ENCODE results near the gene ZC3H4. TPM values are rescaled to one million over a fixed set of nuclear protein-coding genes. Genes with fewer than 3 reads are reported as not detected.

The ZC3H4 gene
- total RNA-seq, 1 experiment from 2014 or later = 94.4 TPM

DNA sequence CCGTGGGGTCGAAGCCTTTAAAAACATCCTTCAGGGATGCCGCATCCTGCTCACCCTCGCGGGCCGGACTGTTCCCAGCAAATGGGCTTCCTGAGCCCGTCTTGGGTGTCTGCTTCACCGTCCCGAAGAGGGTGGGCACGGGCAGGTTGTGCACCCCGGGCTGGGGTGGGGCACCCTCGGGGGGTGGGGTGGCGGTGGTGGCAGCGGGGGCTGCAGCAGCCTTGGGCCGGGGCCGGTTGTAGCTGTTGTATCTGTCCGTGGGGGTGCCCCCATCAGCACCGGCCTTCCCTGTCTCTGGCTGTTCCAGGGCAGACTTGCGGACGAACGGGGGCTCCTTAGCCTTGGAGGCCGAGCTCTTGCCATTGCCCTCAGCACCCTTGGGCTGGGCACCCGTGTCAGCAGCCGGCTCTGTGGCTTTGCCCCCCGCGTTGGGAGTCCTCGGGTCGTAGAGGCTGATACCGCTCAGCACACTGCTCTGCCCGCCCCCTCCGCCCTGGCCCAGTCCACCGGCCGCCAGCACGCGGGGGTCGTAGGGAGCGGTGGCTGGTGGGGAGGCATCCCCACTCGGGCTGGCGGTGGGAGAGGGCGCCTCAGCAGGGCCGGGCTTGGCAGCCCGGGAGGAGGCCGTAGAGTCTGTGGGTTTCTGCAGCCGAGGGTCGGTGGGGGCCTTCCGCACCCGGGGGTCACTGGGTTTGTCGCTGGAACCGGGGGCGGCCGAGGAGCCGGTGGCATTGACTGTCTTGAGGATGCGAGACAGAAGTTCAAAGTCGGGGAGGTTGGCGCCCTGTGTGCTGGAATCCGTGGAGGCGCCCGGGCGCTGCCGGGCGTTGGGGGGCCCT, 47.0 kb downstream of the ZC3H4 start:
- POLR2A ChIA-PET (ENCODE audit: low non-redundant PET) = no interaction called here
- H3K36me3 ChIP-seq (ENCODE audit: insufficient read depth, low read length, poor library complexity, severe bottlenecking) = peaks cover 60% of the 10 kb centered on the region
- no TSS peak for BruUV-seq (replicated peaks)

DNA sequence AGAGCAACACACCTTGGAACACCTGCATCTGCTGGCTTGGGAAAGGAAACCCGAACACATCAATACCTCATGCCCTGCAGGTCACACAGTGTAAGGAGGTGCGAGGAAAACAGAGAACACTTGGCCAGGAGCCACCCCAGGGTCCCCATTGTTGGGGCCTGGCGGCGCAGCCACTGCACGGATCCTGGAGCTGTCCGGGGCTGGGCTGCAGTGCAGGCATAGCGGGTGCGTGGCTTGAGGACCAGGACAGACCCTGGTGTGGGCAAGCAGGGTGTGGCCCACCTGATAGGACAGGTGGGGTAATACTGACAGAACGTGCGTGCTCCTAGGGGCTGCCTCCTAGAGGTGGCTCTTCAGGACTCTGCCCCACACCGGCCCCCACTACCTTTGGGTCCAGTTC, 48.3 kb downstream of the ZC3H4 start:
- Histone ChIP-seq H3K9me3 (ENCODE audit: low read depth, low read length, poor library complexity, severe bottlenecking) (no peaks in the 10 kb centered on the region), H3K4me1 (ENCODE audit: insufficient read depth, low read length, poor library complexity, severe bottlenecking) (no peaks in the 10 kb centered on the region), H3K27me3 (replicated peaks; ENCODE audit: insufficient read depth, low read depth, low read length, poor library complexity) (no peaks in the 10 kb centered on the region), H3K4me3 (ENCODE audit: low read depth, low read length, poor library complexity, severe bottlenecking) (no peak overlapping the region), H3K27ac (ENCODE audit: low read depth, low read length, poor library complexity, severe bottlenecking) (no peak overlapping the region), H3K36me3 (ENCODE audit: insufficient read depth, low read length, poor library complexity, severe bottlenecking) (peaks cover 47% of the 10 kb centered on the region)
- intact Hi-C loops (cut with micrococcal nuclease; ENCODE audit: unreplicated experiment) = no loop called here
- no TSS peak for BruUV-seq (replicated peaks)
- ChIA-PET POLR2A (ENCODE audit: low non-redundant PET) (no interaction called here), CTCF (no interaction called here)
- DNase-seq (ENCODE audit: low spot score) = no peak
- TF ChIP-seq, protein P1, sequence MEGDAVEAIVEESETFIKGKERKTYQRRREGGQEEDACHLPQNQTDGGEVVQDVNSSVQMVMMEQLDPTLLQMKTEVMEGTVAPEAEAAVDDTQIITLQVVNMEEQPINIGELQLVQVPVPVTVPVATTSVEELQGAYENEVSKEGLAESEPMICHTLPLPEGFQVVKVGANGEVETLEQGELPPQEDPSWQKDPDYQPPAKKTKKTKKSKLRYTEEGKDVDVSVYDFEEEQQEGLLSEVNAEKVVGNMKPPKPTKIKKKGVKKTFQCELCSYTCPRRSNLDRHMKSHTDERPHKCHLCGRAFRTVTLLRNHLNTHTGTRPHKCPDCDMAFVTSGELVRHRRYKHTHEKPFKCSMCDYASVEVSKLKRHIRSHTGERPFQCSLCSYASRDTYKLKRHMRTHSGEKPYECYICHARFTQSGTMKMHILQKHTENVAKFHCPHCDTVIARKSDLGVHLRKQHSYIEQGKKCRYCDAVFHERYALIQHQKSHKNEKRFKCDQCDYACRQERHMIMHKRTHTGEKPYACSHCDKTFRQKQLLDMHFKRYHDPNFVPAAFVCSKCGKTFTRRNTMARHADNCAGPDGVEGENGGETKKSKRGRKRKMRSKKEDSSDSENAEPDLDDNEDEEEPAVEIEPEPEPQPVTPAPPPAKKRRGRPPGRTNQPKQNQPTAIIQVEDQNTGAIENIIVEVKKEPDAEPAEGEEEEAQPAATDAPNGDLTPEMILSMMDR (conservative IDR thresholded peaks at IDR 0.05; ENCODE audit: low read depth, low read length) = no peak
- TF ChIP-seq EZH2 (IDR thresholded peaks at IDR 0.05; ENCODE audit: borderline replicate concordance, low read depth, low read length, poor library complexity, severe bottlenecking) = no peak

More for the DNA sequence above, 47.0 kb downstream of the ZC3H4 start:
- Histone ChIP-seq H3K9me3 (ENCODE audit: low read depth, low read length, poor library complexity, severe bottlenecking) (no peaks in the 10 kb centered on the region), H3K4me1 (ENCODE audit: insufficient read depth, low read length, poor library complexity, severe bottlenecking) (no peaks in the 10 kb centered on the region), H3K27ac (ENCODE audit: low read depth, low read length, poor library complexity, severe bottlenecking) (no peak overlapping the region), H3K4me3 (ENCODE audit: low read depth, low read length, poor library complexity, severe bottlenecking) (no peak overlapping the region), H3K27me3 (replicated peaks; ENCODE audit: insufficient read depth, low read depth, low read length, poor library complexity) (no peaks in the 10 kb centered on the region)
- CTCF ChIA-PET = no interaction called here
- TF ChIP-seq EZH2 (IDR thresholded peaks at IDR 0.05; ENCODE audit: borderline replicate concordance, low read depth, low read length, poor library complexity, severe bottlenecking) = no peak
- TF ChIP-seq, protein P1 (conservative IDR thresholded peaks at IDR 0.05; ENCODE audit: low read depth, low read length) = no peak
- no peak for DNase-seq (ENCODE audit: low spot score)
- intact Hi-C loops (cut with micrococcal nuclease; ENCODE audit: unreplicated experiment) = no loop called here

DNA sequence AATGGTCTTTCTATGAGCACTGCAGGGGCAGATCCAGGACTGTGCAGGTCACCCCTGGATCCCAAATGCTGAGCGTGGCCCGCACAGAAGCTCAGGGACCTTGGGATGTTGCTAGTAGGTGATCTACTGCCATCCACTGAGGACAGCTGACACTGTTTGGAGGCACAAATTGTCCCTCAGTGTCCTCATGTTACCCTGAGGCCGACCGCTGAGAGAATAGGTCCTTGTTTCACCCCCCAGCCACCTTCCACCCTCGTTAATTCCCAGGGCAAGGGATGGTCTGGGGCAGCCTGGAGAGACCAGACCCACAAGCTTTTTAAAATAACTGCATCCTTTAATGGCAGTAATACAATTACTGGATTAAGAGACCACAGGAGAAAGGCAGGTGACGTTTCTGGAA, 49.7 kb downstream of the ZC3H4 start:
- no peak for DNase-seq (ENCODE audit: low spot score)
- ChIA-PET POLR2A (ENCODE audit: low non-redundant PET) (no interaction called here), CTCF (no interaction called here)
- Histone ChIP-seq H3K27me3 (replicated peaks; ENCODE audit: insufficient read depth, low read depth, low read length, poor library complexity) (no peaks in the 10 kb centered on the region), H3K4me3 (ENCODE audit: low read depth, low read length, poor library complexity, severe bottlenecking) (no peak overlapping the region), H3K36me3 (ENCODE audit: insufficient read depth, low read length, poor library complexity, severe bottlenecking) (peaks cover 39% of the 10 kb centered on the region), H3K4me1 (ENCODE audit: insufficient read depth, low read length, poor library complexity, severe bottlenecking) (no peaks in the 10 kb centered on the region), H3K27ac (ENCODE audit: low read depth, low read length, poor library complexity, severe bottlenecking) (no peak overlapping the region), H3K9me3 (ENCODE audit: low read depth, low read length, poor library complexity, severe bottlenecking) (no peaks in the 10 kb centered on the region)
- BruUV-seq (replicated peaks) = no TSS peak
- intact Hi-C loops (cut with micrococcal nuclease; ENCODE audit: unreplicated experiment) = no loop called here
- no peak for TF ChIP-seq EZH2 (IDR thresholded peaks at IDR 0.05; ENCODE audit: borderline replicate concordance, low read depth, low read length, poor library complexity, severe bottlenecking)
- TF ChIP-seq, protein P1 (conservative IDR thresholded peaks at IDR 0.05; ENCODE audit: low read depth, low read length) = no peak

All from A673 (cell line).